SK-N-SH treated with all-trans-retinoic acid at 6 μM for 48 hours (cell line): ENCODE measurements around the gene SAP30.

Experiments
- ATAC-seq: fragments of 200-7000 bp; cut with Tn5 transposase; 3 replicates; pipeline ENCODE4 v1.9.1; 2020; ENCODE audit warnings: mild to moderate bottlenecking, moderate library complexity
- ARNTL ChIP-seq: fragments of 450-650 bp; formaldehyde crosslinking; IDR thresholded peaks from 2 replicates; pipeline ENCODE4 v1.5.0; 2020; ENCODE audit warnings: low read depth, mild to moderate bottlenecking, moderate library complexity, borderline replicate concordance
- CREB5 ChIP-seq: fragments of 250-450 bp; sonication (Bioruptor Pico); IDR thresholded peaks from 2 replicates; pipeline ENCODE4 v1.5.1; 2020; ENCODE audit warnings: low read depth, mild to moderate bottlenecking, moderate library complexity
- CSDC2 ChIP-seq: fragments of 250-450 bp; sonication (Bioruptor Pico); IDR thresholded peaks from 2 replicates; pipeline ENCODE4 v1.5.0; 2020; ENCODE audit warnings: mild to moderate bottlenecking, moderate library complexity
- CSRNP3 ChIP-seq: fragments of 250-450 bp; sonication (Bioruptor Pico); IDR thresholded peaks from 2 replicates; pipeline ENCODE4 v1.5.1; 2021; ENCODE audit warnings: mild to moderate bottlenecking, moderate library complexity
- ESRRG ChIP-seq: fragments of 250-450 bp; sonication (Bioruptor Pico); IDR thresholded peaks from 2 replicates; pipeline ENCODE4 v1.6.1; 2021; ENCODE audit warnings: mild to moderate bottlenecking
- GLIS3 ChIP-seq: fragments of 250-450 bp; sonication (Bioruptor Pico); IDR thresholded peaks from 2 replicates; pipeline ENCODE4 v1.5.0; 2020; ENCODE audit warnings: mild to moderate bottlenecking, moderate library complexity
- ISL1 ChIP-seq: fragments of 250-450 bp; sonication (Bioruptor Pico); IDR thresholded peaks from 2 replicates; pipeline ENCODE4 v2.1.2; 2022; ENCODE audit warnings: mild to moderate bottlenecking, moderate library complexity
- OSR1 ChIP-seq: fragments of 250-450 bp; sonication (Bioruptor Pico); IDR thresholded peaks from 2 replicates; pipeline ENCODE4 v1.8.0; 2022; ENCODE audit warnings: moderate library complexity, mild to moderate bottlenecking, inconsistent platforms
- RARB ChIP-seq: fragments of 250-450 bp; sonication (Bioruptor Pico); IDR thresholded peaks from 2 replicates; pipeline ENCODE4 v1.8.0; 2021; ENCODE audit warnings: mild to moderate bottlenecking, moderate library complexity
- TCF4 ChIP-seq: fragments of 250-450 bp; sonication (Bioruptor Pico); IDR thresholded peaks from 2 replicates; pipeline ENCODE4 v1.8.0; 2021; ENCODE audit warnings: mild to moderate bottlenecking, moderate library complexity, borderline replicate concordance
- TOX ChIP-seq: fragments of 250-450 bp; sonication (Bioruptor Pico); IDR thresholded peaks from 2 replicates; pipeline ENCODE4 v1.8.0; 2021; ENCODE audit warnings: mild to moderate bottlenecking, moderate library complexity, borderline replicate concordance
- TSHZ2 ChIP-seq: fragments of 250-450 bp; sonication (Bioruptor Pico); IDR thresholded peaks from 2 replicates; pipeline ENCODE4 v1.5.0; 2020; ENCODE audit warnings: mild to moderate bottlenecking, moderate library complexity
- ZC3H10 ChIP-seq: fragments of 250-450 bp; sonication (Bioruptor Pico); IDR thresholded peaks from 2 replicates; pipeline ENCODE4 v1.5.1; 2021; ENCODE audit warnings: mild to moderate bottlenecking, moderate library complexity
- ZFP3 ChIP-seq: fragments of 250-450 bp; sonication (Bioruptor Pico); IDR thresholded peaks from 2 replicates; pipeline ENCODE4 v1.5.0; 2020; ENCODE audit warnings: mild to moderate bottlenecking, moderate library complexity
- ZNF565 ChIP-seq: fragments of 450-650 bp; formaldehyde crosslinking; conservative IDR thresholded peaks from 2 replicates; pipeline ENCODE4 v1.5.0; 2020; ENCODE audit warnings: low read depth, mild to moderate bottlenecking, moderate library complexity
- ZNF70 ChIP-seq: fragments of 450-650 bp; formaldehyde crosslinking; IDR thresholded peaks from 2 replicates; pipeline ENCODE4 v1.5.0; 2020; ENCODE audit warnings: mild to moderate bottlenecking, moderate library complexity
- ZNF8 ChIP-seq: fragments of 450-650 bp; formaldehyde crosslinking; IDR thresholded peaks from 2 replicates; pipeline ENCODE4 v1.5.0; 2020; ENCODE audit warnings: mild to moderate bottlenecking, moderate library complexity
- TF ChIP-seq, protein P1 (sequence below): fragments of 250-450 bp; sonication (Bioruptor Pico); IDR thresholded peaks from 2 replicates; pipeline ENCODE4 v1.8.0; 2021; ENCODE audit warnings: low read depth, mild to moderate bottlenecking, moderate library complexity, borderline replicate concordance

The SAP30 gene, protein sequence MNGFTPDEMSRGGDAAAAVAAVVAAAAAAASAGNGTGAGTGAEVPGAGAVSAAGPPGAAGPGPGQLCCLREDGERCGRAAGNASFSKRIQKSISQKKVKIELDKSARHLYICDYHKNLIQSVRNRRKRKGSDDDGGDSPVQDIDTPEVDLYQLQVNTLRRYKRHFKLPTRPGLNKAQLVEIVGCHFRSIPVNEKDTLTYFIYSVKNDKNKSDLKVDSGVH

DNA sequence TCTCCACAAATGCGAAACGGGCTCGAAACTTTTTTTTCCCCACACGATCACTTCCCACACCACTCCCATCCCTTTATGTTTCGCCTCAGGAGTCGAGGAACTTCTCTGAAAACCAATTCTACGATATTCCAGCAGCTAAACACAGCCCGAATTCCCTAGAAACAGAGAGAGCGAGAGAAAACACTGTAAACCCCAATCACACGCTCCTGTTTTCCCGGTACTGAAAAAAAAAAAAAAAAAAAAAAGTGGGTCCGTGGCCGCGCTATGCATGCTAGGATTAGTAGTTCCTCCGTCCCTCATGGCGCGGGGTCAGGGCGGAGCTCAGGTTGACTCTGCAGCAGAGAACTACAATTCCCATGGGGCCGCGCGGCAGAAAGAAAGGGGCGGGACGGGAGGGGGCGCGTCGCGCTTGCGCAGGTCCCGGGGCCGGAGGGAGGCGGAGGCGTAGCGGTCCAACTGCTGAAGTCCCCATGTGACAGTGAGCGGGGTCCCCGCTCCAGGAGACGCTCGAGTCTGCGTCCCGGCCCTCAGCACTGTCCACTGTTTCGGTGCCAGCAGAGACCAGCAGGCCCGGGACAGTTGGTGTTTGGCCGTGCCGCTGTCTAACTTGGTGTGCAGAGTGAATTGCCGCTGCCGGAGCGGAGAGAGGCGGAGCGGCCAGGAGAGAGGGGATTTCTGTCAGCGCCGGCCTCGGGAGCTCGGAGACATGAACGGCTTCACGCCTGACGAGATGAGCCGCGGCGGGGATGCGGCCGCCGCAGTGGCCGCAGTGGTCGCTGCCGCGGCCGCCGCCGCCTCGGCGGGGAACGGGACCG is at the start of gene SAP30:
Gene SAP30, plus strand, starts transcription at position 478 of the 815 bp plus-strand sequence. Its CDS starts 229 bp downstream, at position 707.
- TF ChIP-seq ESRRG (CRISPR knock-in tag) (no peak), ZFP3 (CRISPR knock-in tag) (no peak), GLIS3 (CRISPR knock-in tag) (no peak), RARB (CRISPR knock-in tag) (no peak), ZNF565 (CRISPR knock-in tag) (no peak), TOX (CRISPR knock-in tag) (no peak), TCF4 (CRISPR knock-in tag) (no peak), TSHZ2 (CRISPR knock-in tag) (no peak), ARNTL (no peak), CSDC2 (CRISPR knock-in tag) (no peak)
- TF ChIP-seq, protein P1, sequence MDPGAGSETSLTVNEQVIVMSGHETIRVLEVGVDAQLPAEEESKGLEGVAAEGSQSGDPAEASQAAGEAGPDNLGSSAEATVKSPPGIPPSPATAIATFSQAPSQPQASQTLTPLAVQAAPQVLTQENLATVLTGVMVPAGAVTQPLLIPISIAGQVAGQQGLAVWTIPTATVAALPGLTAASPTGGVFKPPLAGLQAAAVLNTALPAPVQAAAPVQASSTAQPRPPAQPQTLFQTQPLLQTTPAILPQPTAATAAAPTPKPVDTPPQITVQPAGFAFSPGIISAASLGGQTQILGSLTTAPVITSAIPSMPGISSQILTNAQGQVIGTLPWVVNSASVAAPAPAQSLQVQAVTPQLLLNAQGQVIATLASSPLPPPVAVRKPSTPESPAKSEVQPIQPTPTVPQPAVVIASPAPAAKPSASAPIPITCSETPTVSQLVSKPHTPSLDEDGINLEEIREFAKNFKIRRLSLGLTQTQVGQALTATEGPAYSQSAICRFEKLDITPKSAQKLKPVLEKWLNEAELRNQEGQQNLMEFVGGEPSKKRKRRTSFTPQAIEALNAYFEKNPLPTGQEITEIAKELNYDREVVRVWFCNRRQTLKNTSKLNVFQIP (CRISPR knock-in tag) = no peak
- peak; percentile 86 for ATAC-seq

- ATAC-seq = no peak
- TF ChIP-seq ZFP3 (CRISPR knock-in tag) (no peak), ISL1 (CRISPR knock-in tag) (no peak), GLIS3 (CRISPR knock-in tag) (no peak), ZC3H10 (CRISPR knock-in tag) (no peak), OSR1 (CRISPR knock-in tag) (no peak), TSHZ2 (CRISPR knock-in tag) (no peak)
Measured at GRCh38 chr4:173325007-173325736, 45.6 kb upstream of the SAP30 start.

DNA sequence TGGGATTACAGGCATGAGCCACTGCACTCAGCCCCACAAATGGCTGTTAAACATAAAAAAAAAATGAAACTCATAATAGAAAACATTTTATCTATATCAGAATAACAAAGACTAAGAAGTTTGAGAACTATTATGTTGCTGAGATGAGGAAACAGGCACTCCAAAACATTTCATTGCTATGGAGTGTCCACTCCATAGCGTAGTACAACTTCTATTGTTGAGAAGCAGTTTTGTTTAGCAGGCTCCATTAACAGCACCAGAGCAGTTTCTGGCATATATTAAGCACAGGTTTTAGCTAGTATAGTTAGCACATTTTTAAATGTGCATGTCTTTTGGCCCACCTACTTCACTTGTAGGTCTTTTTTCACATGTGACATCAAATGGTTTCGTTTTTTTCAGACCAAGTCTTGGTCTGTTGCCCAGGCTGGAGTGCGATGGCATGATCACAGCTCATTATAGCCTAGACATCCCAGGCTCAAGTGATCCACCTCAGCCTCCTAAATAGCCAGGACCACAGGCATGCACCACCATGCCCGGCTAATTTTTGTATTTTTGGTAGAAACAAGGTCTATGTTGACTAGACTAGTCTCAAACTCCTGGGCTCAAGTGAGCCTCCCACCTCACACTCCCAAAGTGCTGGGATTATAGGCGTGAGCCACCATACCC is 42.4 kb upstream of the SAP30 start:
- peak; percentile 10; the same call in 1 of the 3 replicates for ATAC-seq
- TF ChIP-seq OSR1 (CRISPR knock-in tag) = no peak
- TF ChIP-seq ZNF70 (CRISPR knock-in tag) = no peak
- TF ChIP-seq ZFP3 (CRISPR knock-in tag) = no peak
- TF ChIP-seq TSHZ2 (CRISPR knock-in tag) = no peak
- no peak for TF ChIP-seq ESRRG (CRISPR knock-in tag)
- TF ChIP-seq TOX (CRISPR knock-in tag) = no peak
- no peak for TF ChIP-seq ZNF8 (CRISPR knock-in tag)
- no peak for TF ChIP-seq CREB5 (CRISPR knock-in tag)
- no peak for TF ChIP-seq RARB (CRISPR knock-in tag)
- TF ChIP-seq CSRNP3 (CRISPR knock-in tag) = no peak
- no peak for TF ChIP-seq TCF4 (CRISPR knock-in tag)
